GM12801 (cell line): ENCODE data around the gene THRB.

ENCODE experiments used
- TF ChIP-seq, protein P1 (sequence below): IDR thresholded peaks from one replicate; pipeline ENCODE4 v1.5.1; 2011; ENCODE audit warnings: control low read depth; ENCODE audit not compliant: insufficient read length; ENCODE audit errors: extremely low read depth

Gene THRB

DNA sequence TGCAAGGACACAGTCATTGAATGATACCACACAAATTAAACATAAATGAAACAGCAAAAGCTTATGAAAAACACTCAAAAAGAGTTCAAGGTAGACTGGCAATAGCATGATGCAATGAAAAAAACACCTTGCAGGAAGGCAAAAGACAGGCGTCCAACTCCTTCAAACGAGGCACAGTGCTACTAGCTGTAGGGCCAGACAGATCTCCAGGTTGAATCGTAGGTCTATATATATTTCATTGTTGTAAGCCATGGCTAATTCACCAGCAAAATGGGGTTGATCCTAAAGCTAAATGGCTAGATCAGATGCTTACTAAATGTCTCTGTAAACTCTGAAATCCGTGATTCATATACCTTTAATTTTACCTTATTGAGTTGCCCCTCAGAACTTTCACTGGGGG is 94.2 kb downstream of the THRB start:
- TF ChIP-seq, protein P1, sequence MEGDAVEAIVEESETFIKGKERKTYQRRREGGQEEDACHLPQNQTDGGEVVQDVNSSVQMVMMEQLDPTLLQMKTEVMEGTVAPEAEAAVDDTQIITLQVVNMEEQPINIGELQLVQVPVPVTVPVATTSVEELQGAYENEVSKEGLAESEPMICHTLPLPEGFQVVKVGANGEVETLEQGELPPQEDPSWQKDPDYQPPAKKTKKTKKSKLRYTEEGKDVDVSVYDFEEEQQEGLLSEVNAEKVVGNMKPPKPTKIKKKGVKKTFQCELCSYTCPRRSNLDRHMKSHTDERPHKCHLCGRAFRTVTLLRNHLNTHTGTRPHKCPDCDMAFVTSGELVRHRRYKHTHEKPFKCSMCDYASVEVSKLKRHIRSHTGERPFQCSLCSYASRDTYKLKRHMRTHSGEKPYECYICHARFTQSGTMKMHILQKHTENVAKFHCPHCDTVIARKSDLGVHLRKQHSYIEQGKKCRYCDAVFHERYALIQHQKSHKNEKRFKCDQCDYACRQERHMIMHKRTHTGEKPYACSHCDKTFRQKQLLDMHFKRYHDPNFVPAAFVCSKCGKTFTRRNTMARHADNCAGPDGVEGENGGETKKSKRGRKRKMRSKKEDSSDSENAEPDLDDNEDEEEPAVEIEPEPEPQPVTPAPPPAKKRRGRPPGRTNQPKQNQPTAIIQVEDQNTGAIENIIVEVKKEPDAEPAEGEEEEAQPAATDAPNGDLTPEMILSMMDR, result no peak

DNA sequence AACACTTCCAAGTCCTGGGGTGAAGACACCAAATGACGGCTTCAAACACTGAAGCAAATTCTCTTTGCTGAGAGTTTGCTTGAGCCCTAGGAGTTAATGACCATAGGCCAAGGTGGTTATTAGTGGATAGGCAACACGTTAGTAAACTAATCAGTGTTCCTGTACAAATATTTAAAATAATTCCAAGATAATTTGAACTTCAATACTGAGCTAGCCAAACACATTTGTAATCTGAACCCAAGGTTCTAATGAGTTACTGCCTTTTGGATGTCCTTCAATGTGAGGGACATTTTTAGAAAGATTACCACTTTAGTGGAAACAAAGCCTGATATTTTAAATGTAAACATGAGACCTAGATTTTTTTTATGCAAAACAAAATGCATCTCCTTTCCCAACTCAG is 94.6 kb downstream of the THRB start:
- TF ChIP-seq, protein P1, result no peak

DNA sequence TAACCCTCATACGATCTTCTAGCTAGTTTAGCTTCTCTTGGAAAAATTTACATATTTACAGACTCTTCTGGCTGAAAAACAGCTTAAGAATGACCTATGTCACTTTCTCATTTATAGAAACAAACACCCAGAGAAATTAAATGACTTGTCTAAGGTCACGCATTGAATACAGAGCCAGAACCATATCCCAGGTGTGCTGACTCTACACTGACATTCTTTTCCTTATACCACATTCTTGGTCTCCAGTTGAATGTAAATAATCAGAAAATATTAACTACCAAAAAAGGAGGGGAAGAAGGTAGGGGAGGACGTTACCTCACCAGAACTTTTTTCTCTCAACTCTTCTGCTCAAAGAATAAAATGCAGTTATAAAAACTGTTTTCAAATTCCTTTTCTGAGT is 95.0 kb downstream of the THRB start:
- TF ChIP-seq, protein P1, result no peak

DNA sequence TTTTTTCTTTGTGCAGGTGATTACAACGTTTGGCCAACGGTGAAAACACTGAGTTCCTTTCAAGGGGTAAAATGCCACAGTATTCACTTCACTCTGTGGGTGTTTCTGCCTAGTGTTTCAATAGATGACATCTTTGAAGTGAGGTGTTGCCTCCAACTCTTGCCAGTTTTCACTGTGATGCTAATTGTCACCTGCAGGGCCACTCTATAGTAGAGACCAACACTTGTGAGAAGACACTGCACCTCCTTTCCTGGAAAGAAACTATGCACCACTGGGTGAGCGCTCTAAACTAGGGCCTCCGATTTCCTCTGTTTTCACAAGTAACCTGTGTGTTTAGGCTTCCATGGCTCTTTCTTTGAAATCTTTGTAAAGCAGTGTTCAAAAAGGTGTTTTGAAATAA is 98.3 kb downstream of the THRB start:
- TF ChIP-seq, protein P1, result no peak

DNA sequence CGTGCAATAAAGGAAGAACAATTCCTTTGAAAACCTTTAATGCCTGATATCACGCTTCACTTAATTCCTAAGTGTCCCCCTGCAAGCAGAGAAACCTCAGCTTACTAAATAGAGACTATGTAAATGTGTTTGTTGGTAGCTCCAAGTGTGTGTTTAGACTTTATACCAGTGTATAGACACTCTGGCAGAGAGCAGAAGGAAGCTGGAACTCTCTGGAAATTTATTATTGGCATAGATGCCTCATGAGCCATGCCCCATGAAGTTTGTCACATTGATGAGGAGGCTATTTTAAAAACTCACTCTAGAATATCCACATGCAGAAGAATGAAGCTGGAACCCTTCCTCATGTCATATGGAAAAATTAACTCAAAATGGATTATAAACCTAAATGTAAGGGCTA is 99.9 kb downstream of the THRB start:
- TF ChIP-seq, protein P1, result no peak

DNA sequence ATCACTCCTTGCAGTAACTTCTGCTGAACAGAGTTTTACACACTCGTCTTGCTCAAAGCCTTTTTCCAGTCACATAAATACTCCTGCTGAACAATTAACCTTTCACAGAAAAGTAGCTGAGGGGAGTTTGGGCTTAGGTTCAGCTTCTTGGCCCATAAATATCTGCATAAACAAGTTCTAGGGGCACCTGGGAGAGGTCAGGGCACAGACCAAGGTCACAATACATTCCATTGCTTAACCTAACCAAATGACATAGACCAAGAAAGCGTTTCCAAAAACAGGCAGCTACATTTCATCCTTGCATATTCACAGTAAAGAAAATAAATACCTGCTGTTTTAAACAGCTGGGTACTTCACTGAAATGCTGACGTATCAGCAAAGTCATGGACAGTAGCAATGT is 101.3 kb downstream of the THRB start:
- TF ChIP-seq, protein P1, result no peak

DNA sequence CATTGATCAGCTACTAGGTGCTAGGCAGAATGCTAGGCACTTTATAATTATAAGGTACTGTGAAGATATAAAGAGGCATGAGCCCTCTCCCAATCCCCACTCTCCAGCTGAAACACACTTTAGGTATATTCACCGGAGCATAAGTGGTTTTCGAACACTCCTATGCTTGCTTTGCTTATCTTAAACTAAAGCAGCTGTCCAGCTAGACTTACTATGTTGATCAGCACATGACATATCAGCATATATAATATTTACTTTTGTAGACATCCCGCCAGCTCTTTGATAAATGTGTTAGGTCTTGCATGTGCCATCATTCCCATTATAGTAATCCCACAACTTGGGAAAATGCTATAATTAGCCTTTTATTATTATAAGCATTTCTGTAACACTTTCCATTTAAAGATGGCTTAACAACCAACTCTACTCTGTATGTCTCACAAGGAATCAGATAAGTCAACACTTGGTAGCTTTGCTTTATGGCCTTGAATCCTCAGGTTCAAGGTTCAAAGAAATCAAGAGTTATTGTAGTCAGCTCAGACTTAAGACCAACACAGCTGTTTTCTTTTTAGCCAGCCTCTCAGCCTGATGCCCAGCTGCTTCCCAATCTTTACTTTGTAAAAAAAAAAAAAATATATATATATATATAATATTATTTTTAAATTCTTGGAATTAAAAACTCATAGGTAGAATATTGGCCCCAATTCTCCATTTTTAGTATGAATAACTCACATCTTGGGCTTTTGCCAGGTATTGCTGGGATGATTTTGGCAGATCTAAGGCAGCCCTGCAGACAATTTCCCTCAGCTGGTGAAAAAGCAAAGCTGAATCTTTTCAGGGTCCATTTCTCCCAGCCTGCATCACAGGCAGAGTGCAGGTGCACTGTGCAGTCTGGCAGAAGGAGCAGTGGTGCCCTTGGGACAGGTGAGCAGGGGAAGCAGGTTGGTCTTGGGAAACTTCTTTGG is 104.2 kb downstream of the THRB start:
- TF ChIP-seq, protein P1, result no peak
